HG03460 (cell line): ENCODE results near the gene DTX4.
"Not testable (repeated sequence)": the region's sequence is repeated elsewhere in the genome, so short reads cannot be mapped to it uniquely, and the experiment has no call there.

Source experiments
- ATAC-seq: cut with Tn5 transposase; IDR thresholded peaks from one replicate; pipeline ENCODE4 v1.9.1; 2021; ENCODE audit not compliant: unreplicated experiment

Gene DTX4

GRCh38 chr11:59171508-59172322 lies at the start of gene DTX4:
Gene DTX4, plus strand, starts transcription at chr11:59172132. Its CDS starts 464 bp downstream, at chr11:59172596.
- ATAC-seq: peak; percentile 74

- peak; percentile 96 for ATAC-seq
Measured at GRCh38 chr11:59135648-59136461, 36.1 kb upstream of the DTX4 start.

- ATAC-seq: not testable (repeated sequence)
Measured at GRCh38 chr11:59136551-59136950, 35.4 kb upstream of the DTX4 start.

- no peak for ATAC-seq
Measured at GRCh38 chr11:59137190-59137589, 34.7 kb upstream of the DTX4 start.

GRCh38 chr11:59138643-59139042 lies 33.3 kb upstream of the DTX4 start:
- no peak for ATAC-seq

- ATAC-seq: no peak
Measured at GRCh38 chr11:59141191-59141590, 30.7 kb upstream of the DTX4 start.

- ATAC-seq: no peak
Measured at GRCh38 chr11:59141673-59142460, 30.1 kb upstream of the DTX4 start.

GRCh38 chr11:59142530-59143507 lies 29.1 kb upstream of the DTX4 start, which contains the start of gene FAM111A:
Gene FAM111A, plus strand, starts transcription at chr11:59142856. Its CDS starts 6,017 bp downstream, at chr11:59148873.
- peak; percentile 66 for ATAC-seq

GRCh38 chr11:59144096-59144495 lies 27.8 kb upstream of the DTX4 start:
- no peak for ATAC-seq

GRCh38 chr11:59144579-59145345 lies 27.2 kb upstream of the DTX4 start:
- peak; percentile 62 for ATAC-seq

GRCh38 chr11:59145534-59145933 lies 26.4 kb upstream of the DTX4 start:
- no peak for ATAC-seq

GRCh38 chr11:59151761-59152160 lies 20.2 kb upstream of the DTX4 start:
- ATAC-seq: peak; percentile 54

GRCh38 chr11:59152312-59152951 lies 19.5 kb upstream of the DTX4 start:
- peak; percentile 81 for ATAC-seq

GRCh38 chr11:59154610-59155009 lies 17.3 kb upstream of the DTX4 start:
- ATAC-seq: no peak

GRCh38 chr11:59157433-59157832 lies 14.5 kb upstream of the DTX4 start:
- ATAC-seq: no peak

- ATAC-seq: peak; percentile 91
Measured at GRCh38 chr11:59158206-59159068, 13.5 kb upstream of the DTX4 start.

- ATAC-seq: no peak
Measured at GRCh38 chr11:59164028-59164427, 7.9 kb upstream of the DTX4 start.
